ENCODE results near the gene NUB1. TPM values are rescaled to one million over a fixed set of nuclear protein-coding genes. Genes with fewer than 3 reads are reported as not detected.

The NUB1 gene
- polyA plus RNA-seq, 3 donors: 25.0 to 40.6 (median 29.1) TPM

DNA sequence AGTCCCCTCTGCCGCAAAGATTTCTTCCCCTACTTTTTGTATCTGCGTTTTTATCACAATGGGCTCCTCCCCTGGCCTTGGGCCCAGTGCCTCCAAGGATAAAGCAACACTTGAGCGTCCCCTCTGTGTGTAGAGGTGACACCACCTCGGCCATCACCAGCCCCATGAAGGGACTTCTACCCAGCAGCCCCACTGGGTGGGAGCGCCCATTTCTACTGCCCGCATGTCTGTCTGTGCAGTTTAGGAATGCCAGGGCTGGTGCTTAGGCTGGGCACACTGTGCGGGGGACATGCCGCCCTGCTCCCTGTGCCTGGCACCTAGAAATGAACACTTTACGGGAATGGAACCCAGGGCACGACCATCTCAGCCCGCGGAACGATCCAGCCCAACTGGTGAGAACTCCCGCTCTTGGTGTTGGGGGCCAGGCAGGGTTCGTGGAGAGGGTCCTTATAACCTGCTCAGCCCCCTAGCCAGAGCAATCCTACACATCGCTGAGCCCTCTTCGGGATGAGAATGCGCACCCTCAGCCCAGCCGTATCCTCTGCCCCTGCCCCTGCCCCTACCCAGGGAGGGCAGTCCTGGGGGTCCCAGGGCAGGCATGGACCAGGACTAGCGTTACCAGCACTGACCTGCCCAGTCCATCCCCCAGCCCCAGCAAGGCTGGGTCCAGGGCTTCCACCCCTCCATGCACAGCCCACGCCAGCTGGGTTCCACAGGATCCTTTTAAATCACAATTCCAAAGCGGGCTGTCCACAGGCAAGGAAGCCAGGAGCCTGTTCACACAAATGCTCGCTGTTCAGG is 85.5 kb downstream of the NUB1 start:
- 79 to 83% (median 82%) methylated on average over 23 of the region's 23 CpGs for WGBS, 3 donors
- no peak overlapping the region for H3K27ac ChIP-seq (ENCODE audit: low read depth, low read length)

DNA sequence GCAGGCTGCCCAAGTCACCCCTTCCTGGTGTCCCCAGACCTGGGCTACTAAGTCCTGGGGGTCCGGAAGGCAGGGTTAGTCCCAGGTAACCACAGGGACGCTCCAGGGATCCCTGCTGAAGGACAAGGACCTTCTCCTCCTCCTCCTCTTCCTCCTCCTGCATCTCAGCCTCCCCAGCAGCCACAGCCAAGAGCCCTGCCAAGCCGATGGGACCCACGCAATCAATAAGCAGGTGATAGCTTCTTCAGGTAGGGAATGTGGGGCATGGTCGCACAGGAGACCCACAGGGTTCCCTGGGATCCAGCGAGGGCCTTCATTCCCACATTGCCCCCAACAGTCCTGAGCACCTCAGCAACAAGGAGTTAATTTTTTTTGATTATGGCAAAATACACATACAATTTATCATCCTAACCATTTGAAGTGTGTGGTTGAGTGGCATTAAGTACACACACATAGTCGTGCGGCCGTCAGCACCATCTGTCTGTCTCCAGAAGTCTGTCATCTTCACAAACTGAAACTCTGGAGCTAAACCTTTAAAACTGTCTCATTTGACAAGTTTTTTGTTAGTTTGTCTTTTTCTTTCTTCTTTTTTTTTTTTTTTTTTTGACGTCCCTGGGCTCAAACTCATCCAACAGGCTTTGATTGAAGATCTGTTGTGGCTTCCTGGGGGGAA is 86.2 kb downstream of the NUB1 start:
- H3K27ac ChIP-seq (ENCODE audit: low read depth, low read length): no peak overlapping the region
- 51 to 80% (median 76%) methylated on average over 10 of the region's 10 CpGs for WGBS, 3 donors

Other genes with a start within 250 kb of the NUB1 start
- gene GBX1, start 174.1 kb upstream of the NUB1 start, polyA plus RNA-seq: not detected
- not detected for gene ASB10, start 154.6 kb upstream of the NUB1 start, polyA plus RNA-seq
- not detected for gene H2BK1, start 131.3 kb upstream of the NUB1 start, polyA plus RNA-seq
- 10 to 100 TPM; 11.3 to 32.4 (median 20.1) TPM for gene ABCF2, start 114.6 kb upstream of the NUB1 start, polyA plus RNA-seq
- gene CHPF2, start 109.3 kb upstream of the NUB1 start, polyA plus RNA-seq: 10 to 100 TPM in 2 of 3 donors, 1 to 10 TPM in 1; 9.9 to 19.1 (median 10.9) TPM
- 10 to 100 TPM; 10.8 to 44.8 (median 32.2) TPM for gene SMARCD3, start 93.1 kb upstream of the NUB1 start, polyA plus RNA-seq
- 10 to 100 TPM in 2 of 3 donors, 1 to 10 TPM in 1; 1.3 to 20.0 (median 13.6) TPM for gene WDR86, start 68.2 kb downstream of the NUB1 start, polyA plus RNA-seq
- gene CRYGN, start 98.3 kb downstream of the NUB1 start, polyA plus RNA-seq: under 1 TPM in 2 of 3 donors, not detected in 1; 0.34 to 0.68 TPM
- 100 to 1,000 TPM in 1 of 3 donors, 10 to 100 TPM in 2; 45.6 to 103 (median 94.7) TPM for gene RHEB, start 178.1 kb downstream of the NUB1 start, polyA plus RNA-seq

All from adipose tissue (tissue), 3 donors.